Activated naive CD8-positive, alpha-beta T cell treated with anti-CD3 and anti-CD28 coated beads, Interleukin-2, amount 10 ng/mL, durations not matched to agents 7 days and 5 days (primary cell): ENCODE results near the gene ZFAND3. TPM values are rescaled to one million over a fixed set of nuclear protein-coding genes. Genes with fewer than 3 reads are reported as not detected.

Experiments
- ATAC-seq: fragments of 150-1000 bp; cut with Tn5 transposase; one replicate; pipeline ENCODE4 v1.10.0; 2021; ENCODE audit warnings: low read depth, moderate library complexity
- POLR2A ChIA-PET: fragments of 350-600 bp; sonication (Branson Sonifier 250); formaldehyde crosslinking; loops from one replicate; lab custom pipeline; 2021; ENCODE audit warnings: antibody characterized with exemption; lab: Charles Lee
- DNase-seq: peaks from one replicate; pipeline ENCODE4 v3.0.0; 2021
- H3K27ac Mint-ChIP-seq: one replicate; pipeline ENCODE4 v1.8.0; 2022; ENCODE audit warnings: mild to moderate bottlenecking, mixed read lengths
- H3K27me3 Mint-ChIP-seq: one replicate; pipeline ENCODE4 v1.8.0; 2022; ENCODE audit warnings: mild to moderate bottlenecking, moderate library complexity, mixed read lengths
- H3K36me3 Mint-ChIP-seq: one replicate; pipeline ENCODE4 v1.8.0; 2021; ENCODE audit warnings: mild to moderate bottlenecking, mixed read lengths
- H3K4me1 Mint-ChIP-seq: one replicate; pipeline ENCODE4 v1.8.0; 2021; ENCODE audit warnings: mixed read lengths
- H3K4me3 Mint-ChIP-seq: one replicate; pipeline ENCODE4 v1.8.0; 2022; ENCODE audit warnings: mild to moderate bottlenecking, moderate library complexity, mixed read lengths
- H3K9me3 Mint-ChIP-seq: one replicate; pipeline ENCODE4 v1.8.0; 2021; ENCODE audit warnings: mixed read lengths
- total RNA-seq, 2 experiments: library from RNA; stranded (reverse); gene quantifications; one replicate each; pipeline ENCODE4 v1.2.3, GENCODE V29; 2021

Gene ZFAND3
- total RNA-seq, 2 experiments from 2014 or later = 35.7 to 36.3 TPM

DNA sequence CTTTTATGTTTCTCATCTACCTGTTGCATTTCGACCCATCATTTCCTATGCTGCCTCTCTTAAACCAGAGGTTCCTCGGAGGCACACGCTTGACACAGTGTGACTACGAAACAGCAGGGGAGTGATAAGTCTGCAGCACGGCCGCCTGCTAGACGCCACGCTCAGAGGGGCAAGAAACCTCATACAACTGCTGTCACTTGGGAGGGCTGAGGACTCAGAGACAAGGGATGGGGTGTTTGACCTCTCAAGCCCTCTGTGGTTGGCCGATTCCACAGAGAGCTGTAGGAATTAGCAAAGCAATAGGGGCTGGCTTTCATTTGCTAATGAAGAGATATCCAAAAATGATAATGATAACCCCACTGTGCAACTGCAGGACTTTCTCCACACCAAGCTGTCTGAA lies 372.5 kb downstream of the ZFAND3 start:
- Mint-ChIP-seq H3K9me3 (no peaks in the 10 kb centered on the region), H3K4me1 (no peaks in the 10 kb centered on the region), H3K27ac (no peak overlapping the region), H3K27me3 (no peaks in the 10 kb centered on the region), H3K4me3 (no peak overlapping the region), H3K36me3 (no peaks in the 10 kb centered on the region)
- DNase-seq = no peak
- no peak for ATAC-seq
- POLR2A ChIA-PET = no interaction called here

DNA sequence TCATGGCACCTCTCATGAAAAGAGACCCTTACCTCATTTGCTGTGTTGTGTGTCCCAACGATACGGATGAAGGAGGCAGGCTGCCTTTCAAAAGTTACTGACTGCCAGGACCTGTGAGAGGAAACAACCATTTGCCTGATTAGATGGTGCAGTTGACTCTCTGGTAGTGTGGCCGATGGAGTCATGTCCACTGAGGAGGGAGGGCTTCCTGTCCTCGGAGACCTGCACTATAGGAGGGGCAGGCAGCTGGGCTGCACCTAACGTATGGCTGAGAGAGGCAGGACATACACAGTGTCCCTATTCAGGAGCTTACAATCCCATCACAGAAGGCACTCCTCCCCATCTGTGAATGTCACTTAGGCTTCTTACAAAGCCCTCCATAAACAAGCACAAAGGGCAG lies 373.0 kb downstream of the ZFAND3 start:
- ATAC-seq (no peak), DNase-seq (no peak)
- Mint-ChIP-seq H3K27me3 (no peaks in the 10 kb centered on the region), H3K9me3 (no peaks in the 10 kb centered on the region), H3K27ac (no peak overlapping the region), H3K36me3 (no peaks in the 10 kb centered on the region), H3K4me1 (no peaks in the 10 kb centered on the region), H3K4me3 (no peak overlapping the region)
- POLR2A ChIA-PET = no interaction called here

DNA sequence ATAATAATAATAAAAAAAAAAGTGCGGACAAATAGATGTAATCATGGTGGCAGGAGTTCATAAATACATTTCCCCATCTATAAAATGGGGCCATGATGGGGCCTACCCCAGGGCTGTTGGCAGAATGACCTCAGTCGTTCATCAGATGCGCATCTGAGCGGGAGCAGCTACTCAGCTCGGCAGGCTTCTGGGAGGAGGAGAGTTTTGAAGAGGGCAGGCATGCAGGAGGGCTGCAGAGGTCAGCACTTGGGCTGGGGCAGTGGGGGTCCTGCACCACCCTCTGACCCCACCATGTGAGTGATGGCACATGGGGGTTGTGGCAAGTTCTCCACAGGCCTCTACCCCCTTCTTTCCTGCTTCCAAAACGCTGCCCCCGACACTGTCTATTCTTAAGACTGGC lies 373.5 kb downstream of the ZFAND3 start:
- no peak for DNase-seq
- no peaks in the 10 kb centered on the region for H3K4me1 Mint-ChIP-seq
- ATAC-seq = no peak

DNA sequence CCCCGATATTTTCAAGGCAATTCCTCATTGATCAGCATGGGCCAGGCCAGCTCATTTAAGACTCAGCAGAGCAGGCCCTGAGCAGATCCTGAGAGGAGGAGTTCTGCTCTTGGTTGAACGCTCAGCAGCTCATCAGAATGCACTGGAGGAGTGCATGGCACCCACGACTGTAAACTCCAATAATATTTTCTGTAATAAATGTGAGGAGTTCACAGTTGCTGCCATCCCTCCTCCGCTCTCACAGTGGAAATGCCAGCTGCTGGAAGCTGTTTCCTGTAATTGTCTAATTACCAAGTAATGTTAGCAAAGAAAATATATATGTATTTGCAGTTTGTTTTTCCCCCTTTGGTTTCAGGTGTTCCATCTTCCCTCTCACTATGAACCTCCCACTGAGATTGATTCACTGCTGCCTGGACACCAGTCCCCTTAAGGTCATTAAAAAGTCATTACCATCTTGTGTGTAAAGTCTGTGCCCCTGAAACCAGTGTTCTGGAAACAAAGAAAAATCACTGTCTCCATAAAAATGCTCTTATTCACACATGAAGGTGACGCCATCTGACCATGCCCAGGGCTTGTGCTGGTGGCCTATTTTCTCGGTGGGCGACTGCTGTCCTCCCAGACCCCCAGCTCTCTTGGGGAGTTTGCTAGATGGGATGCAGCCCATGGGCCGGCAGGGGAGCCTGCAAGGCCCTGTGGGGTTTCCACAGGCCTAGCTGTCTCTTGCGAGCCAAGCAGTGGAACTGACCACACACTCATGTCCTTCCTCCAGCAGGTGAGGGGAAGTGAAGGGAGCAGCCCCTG lies 374.2 kb downstream of the ZFAND3 start:
- H3K27ac Mint-ChIP-seq = no peak overlapping the region
- DNase-seq (no peak), ATAC-seq (no peak)
- H3K27me3 Mint-ChIP-seq = no peaks in the 10 kb centered on the region
- H3K4me3 Mint-ChIP-seq = no peak overlapping the region
- H3K9me3 Mint-ChIP-seq = no peaks in the 10 kb centered on the region
- POLR2A ChIA-PET = no interaction called here
- H3K4me1 Mint-ChIP-seq = no peaks in the 10 kb centered on the region
- H3K36me3 Mint-ChIP-seq = no peaks in the 10 kb centered on the region

More for the DNA sequence above, 373.5 kb downstream of the ZFAND3 start:
- Mint-ChIP-seq H3K36me3 (no peaks in the 10 kb centered on the region), H3K27me3 (no peaks in the 10 kb centered on the region), H3K27ac (no peak overlapping the region), H3K4me3 (no peak overlapping the region), H3K9me3 (no peaks in the 10 kb centered on the region)
- POLR2A ChIA-PET = no interaction called here

DNA sequence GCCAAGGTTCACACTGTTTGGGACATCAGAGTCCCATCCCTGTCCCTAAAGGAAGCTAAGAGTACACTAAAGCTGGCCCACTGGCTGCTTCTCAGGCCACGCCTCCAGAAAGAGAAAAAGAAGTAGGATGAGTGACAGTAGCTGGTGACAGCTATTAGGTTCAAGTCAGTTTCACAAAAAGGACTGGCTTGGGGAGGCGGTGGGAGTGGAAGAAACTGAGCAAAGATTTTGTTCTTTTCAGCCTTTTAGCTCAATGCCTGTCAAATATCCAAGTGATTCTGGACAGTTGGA lies 374.7 kb downstream of the ZFAND3 start:
- H3K4me3 Mint-ChIP-seq = no peak overlapping the region
- ATAC-seq (no peak), DNase-seq (no peak)
- POLR2A ChIA-PET = no interaction called here
- no peaks in the 10 kb centered on the region for H3K9me3 Mint-ChIP-seq
- H3K27me3 Mint-ChIP-seq = no peaks in the 10 kb centered on the region
- H3K36me3 Mint-ChIP-seq = no peaks in the 10 kb centered on the region
- no peaks in the 10 kb centered on the region for H3K4me1 Mint-ChIP-seq
- no peak overlapping the region for H3K27ac Mint-ChIP-seq

DNA sequence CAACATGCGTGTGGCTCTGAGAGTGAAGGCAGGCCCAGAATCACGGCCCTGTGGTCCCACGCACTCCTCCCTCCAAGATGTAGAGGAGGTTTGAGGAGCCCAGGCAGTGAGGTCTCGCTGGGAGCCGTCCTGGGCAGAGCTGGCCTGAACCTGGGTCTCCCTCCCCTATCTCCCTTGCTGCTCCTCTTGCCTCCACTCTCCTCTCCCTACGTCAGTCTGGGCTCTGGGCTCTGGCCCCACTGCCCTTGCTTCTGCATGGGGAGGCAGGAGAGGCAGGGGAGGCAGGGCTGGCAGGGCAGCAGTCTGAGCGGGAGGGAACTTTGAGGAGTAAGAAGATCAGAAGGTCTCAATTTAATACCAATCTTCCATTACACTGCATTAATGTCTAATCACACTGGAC lies 375.1 kb downstream of the ZFAND3 start:
- DNase-seq = no peak
- no peaks in the 10 kb centered on the region for H3K36me3 Mint-ChIP-seq
- no peak for ATAC-seq
- no peak overlapping the region for H3K4me3 Mint-ChIP-seq
- POLR2A ChIA-PET = no interaction called here
- no peaks in the 10 kb centered on the region for H3K9me3 Mint-ChIP-seq
- no peaks in the 10 kb centered on the region for H3K4me1 Mint-ChIP-seq
- no peaks in the 10 kb centered on the region for H3K27me3 Mint-ChIP-seq
- no peak overlapping the region for H3K27ac Mint-ChIP-seq

DNA sequence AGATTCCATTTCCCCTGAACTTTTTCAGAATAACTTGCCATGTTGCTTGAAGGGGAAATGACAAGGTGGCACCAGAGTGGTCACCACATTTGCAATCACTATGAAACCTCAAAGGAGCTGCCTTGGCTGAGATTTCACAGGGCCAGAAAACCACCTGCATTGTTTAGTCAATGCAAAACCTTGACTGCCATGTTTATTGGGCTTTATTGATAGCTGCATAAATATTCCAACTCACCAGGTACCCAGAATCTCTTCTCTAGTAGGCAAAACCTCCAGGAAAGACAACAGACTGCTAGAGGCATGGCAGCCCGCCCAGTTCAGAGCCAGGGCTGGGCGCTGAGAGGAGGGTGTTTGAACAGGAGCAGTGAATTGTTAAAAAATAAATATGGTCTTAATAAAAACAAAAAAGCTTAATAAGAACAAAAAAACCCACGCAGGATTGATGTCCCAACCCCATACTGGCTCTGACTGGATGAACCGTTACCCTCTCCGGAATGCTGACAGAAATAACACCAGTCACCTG lies 375.6 kb downstream of the ZFAND3 start:
- no peak for ATAC-seq
- no peaks in the 10 kb centered on the region for H3K4me1 Mint-ChIP-seq
- no peaks in the 10 kb centered on the region for H3K27me3 Mint-ChIP-seq
- H3K4me3 Mint-ChIP-seq = no peak overlapping the region
- no peak for DNase-seq
- POLR2A ChIA-PET = no interaction called here
- H3K27ac Mint-ChIP-seq = no peak overlapping the region
- H3K36me3 Mint-ChIP-seq = no peaks in the 10 kb centered on the region
- H3K9me3 Mint-ChIP-seq = no peaks in the 10 kb centered on the region

DNA sequence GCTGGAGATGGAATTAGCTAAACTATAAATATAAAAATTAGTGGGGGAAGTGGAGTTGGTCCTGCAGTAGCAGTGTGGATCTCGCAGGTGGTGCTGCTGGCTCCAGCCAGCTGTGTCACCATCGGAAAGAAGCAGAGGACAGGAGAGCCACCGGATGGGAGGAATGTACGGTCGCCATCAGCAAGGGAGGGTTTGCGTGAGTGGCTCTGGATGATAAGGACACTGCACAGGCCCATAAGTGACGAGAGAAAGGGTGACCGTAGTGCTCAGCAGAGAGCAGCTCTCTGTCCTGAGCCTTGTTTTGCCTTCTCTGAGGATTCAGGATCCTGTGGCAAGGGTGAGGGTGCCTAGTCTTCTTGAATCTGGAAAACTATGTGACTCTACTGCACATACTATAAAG lies 378.7 kb downstream of the ZFAND3 start:
- Mint-ChIP-seq H3K27ac (no peak overlapping the region), H3K36me3 (no peaks in the 10 kb centered on the region)
- POLR2A ChIA-PET = no interaction called here

More for the DNA sequence above, 378.7 kb downstream of the ZFAND3 start:
- no peak for DNase-seq
- ATAC-seq = no peak
- peaks cover 1% of the 10 kb centered on the region for H3K9me3 Mint-ChIP-seq
- no peaks in the 10 kb centered on the region for H3K4me1 Mint-ChIP-seq
- H3K27me3 Mint-ChIP-seq = no peaks in the 10 kb centered on the region
- no peak overlapping the region for H3K4me3 Mint-ChIP-seq

Other genes with a start within 250 kb of the ZFAND3 start
- 10 to 100 TPM; 16.4 to 23.0 TPM for gene MDGA1, start 121.8 kb upstream of the ZFAND3 start, total RNA-seq